Liver (tissue), 9 donors: Measurements from ENCODE around the gene GRK6. TPM values are rescaled to one million over a fixed set of nuclear protein-coding genes. Genes with fewer than 3 reads are reported as not detected.

Source experiments
- DNase-seq: peaks from one replicate; pipeline ENCODE4 v3.0.0-alpha.2; 2017; ENCODE audit warnings: low spot score
- H3K27ac ChIP-seq, 2 donors: one replicate each; pipeline ENCODE4 v1.7.0; 2013; ENCODE audit warnings: inconsistent platforms in 2 of 2, low read length in 2 of 2, control low read depth in 1 of 2, low read depth in 1 of 2, mild to moderate bottlenecking in 1 of 2
- H3K27me3 ChIP-seq, 4 donors: one replicate each; pipeline versions ENCODE4 v1.6.1 to v1.7.0; 2013; ENCODE audit warnings: low read length in 3 of 4, inconsistent platforms in 1 of 4, mild to moderate bottlenecking in 1 of 4, moderate library complexity in 1 of 4; ENCODE audit not compliant: control insufficient read depth in 4 of 4, insufficient read depth in 4 of 4
- H3K36me3 ChIP-seq, 4 donors: one replicate each; pipeline versions ENCODE4 v1.6.1 to v1.7.0; 2013; ENCODE audit warnings: low read length in 3 of 4, mild to moderate bottlenecking in 3 of 4, low read depth in 1 of 4, moderate library complexity in 1 of 4; ENCODE audit not compliant: control insufficient read depth in 4 of 4, insufficient read depth in 3 of 4
- H3K4me1 ChIP-seq, 4 donors: one replicate each; pipeline versions ENCODE4 v1.6.1 to v1.7.0; 2013; ENCODE audit warnings: low read length in 3 of 4, mild to moderate bottlenecking in 3 of 4, moderate library complexity in 1 of 4; ENCODE audit not compliant: control insufficient read depth in 4 of 4, insufficient read depth in 4 of 4
- H3K4me3 ChIP-seq, 3 donors: one replicate each; pipeline versions ENCODE4 v1.6.1 to v1.7.0; 2013; ENCODE audit warnings: low read length in 3 of 3, control low read depth in 1 of 3, low read depth in 1 of 3, mild to moderate bottlenecking in 1 of 3
- H3K9ac ChIP-seq, 2 donors: one replicate each; pipeline ENCODE4 v1.7.0; 2013; ENCODE audit warnings: low read length in 2 of 2, mild to moderate bottlenecking in 2 of 2, moderate library complexity in 2 of 2, control low read depth in 1 of 2, low read depth in 1 of 2
- H3K9me3 ChIP-seq, 4 donors: one replicate each; pipeline versions ENCODE4 v1.6.1 to v1.7.0; 2013; ENCODE audit warnings: low read length in 3 of 4; ENCODE audit not compliant: control insufficient read depth in 4 of 4
- ATF3 ChIP-seq: IDR thresholded peaks from 2 replicates; pipeline ENCODE4 v1.6.1; 2016; ENCODE audit warnings: antibody characterized with exemption
- CTCF ChIP-seq: fragments of 150-350 bp; IDR thresholded peaks from 2 replicates; pipeline ENCODE4 v1.5.1; 2017; ENCODE audit warnings: improper control_type of control experiment, low read depth, low read length; ENCODE audit not compliant: missing input control
- FOXA1 ChIP-seq: IDR thresholded peaks from 2 replicates; pipeline ENCODE4 v1.6.1; 2016; ENCODE audit warnings: antibody characterized with exemption
- FOXA2 ChIP-seq: IDR thresholded peaks from 2 replicates; pipeline ENCODE4 v1.6.1; 2016; ENCODE audit warnings: antibody characterized with exemption
- GABPA ChIP-seq, 2 donors: IDR thresholded peaks in 1 of 2; conservative IDR thresholded peaks in 1 of 2; 2 replicates each; pipeline ENCODE4 v1.6.1; 2016; ENCODE audit warnings: antibody characterized with exemption in 2 of 2, mild to moderate bottlenecking in 1 of 2, moderate library complexity in 1 of 2
- HNF4A ChIP-seq, 2 donors: conservative IDR thresholded peaks; 2 replicates each; pipeline ENCODE4 v1.6.1; 2016; ENCODE audit warnings: antibody characterized with exemption in 2 of 2, mild to moderate bottlenecking in 2 of 2
- HNF4G ChIP-seq: IDR thresholded peaks from 2 replicates; pipeline ENCODE4 v1.6.1; 2016; ENCODE audit warnings: antibody characterized with exemption
- JUND ChIP-seq, 2 donors: IDR thresholded peaks; 2 replicates each; pipeline ENCODE4 v1.6.1; 2016; ENCODE audit warnings: antibody characterized with exemption in 2 of 2
- MAX ChIP-seq: IDR thresholded peaks from 2 replicates; pipeline ENCODE4 v1.6.1; 2016; ENCODE audit warnings: antibody characterized with exemption
- NR2F2 ChIP-seq: IDR thresholded peaks from 2 replicates; pipeline ENCODE4 v1.6.1; 2016; ENCODE audit warnings: antibody characterized with exemption
- REST ChIP-seq: IDR thresholded peaks from 2 replicates; pipeline ENCODE4 v1.6.1; 2016; ENCODE audit warnings: antibody characterized with exemption, mild to moderate bottlenecking
- RXRA ChIP-seq, 2 donors: IDR thresholded peaks; 2 replicates each; pipeline ENCODE4 v1.6.1; 2017 to 2018; ENCODE audit warnings: antibody characterized with exemption in 2 of 2, mild to moderate bottlenecking in 1 of 2
- SP1 ChIP-seq: IDR thresholded peaks from 2 replicates; pipeline ENCODE4 v1.6.1; 2018; ENCODE audit warnings: antibody characterized with exemption, mild to moderate bottlenecking
- TAF1 ChIP-seq: conservative IDR thresholded peaks from 2 replicates; pipeline ENCODE4 v1.6.1; 2016; ENCODE audit warnings: antibody characterized with exemption, mild to moderate bottlenecking
- YY1 ChIP-seq: IDR thresholded peaks from 2 replicates; pipeline ENCODE4 v1.6.1; 2016; ENCODE audit warnings: antibody characterized with exemption, mild to moderate bottlenecking
- ZBTB33 ChIP-seq: IDR thresholded peaks from 2 replicates; pipeline ENCODE4 v1.6.1; 2016; ENCODE audit warnings: antibody characterized with exemption
- WGBS: extraction: QIAGEN DNeasy Blood & Tissue Kit; methylation state at CpG from one replicate; pipeline ENCODE4 v1.1.7; 2013; 5-methylcytosine and 5-hydroxymethylcytosine counted together
- polyA plus RNA-seq, 2 donors: library from polyadenylated mRNA; stranded (reverse) in 1 of 2; unstranded in 1 of 2; fragments of 200-250 nt in 1 of 2; fragments of >200 nt in 1 of 2; fragmentation: Nextera tagmentation in 1 of 2; extraction: Ambion mirVana in 1 of 2; gene quantifications; one replicate each; pipeline versions ENCODE4 v1.2.1 to v1.2.3, GENCODE V29; 2013 to 2015
- total RNA-seq, 2 donors: library from RNA; depleted of rRNA; stranded (reverse); fragments of >200 nt; gene quantifications; one replicate each; pipeline ENCODE4 v1.2.3, GENCODE V29; 2014
- donor health status: healthy.
- donor health status: healthy.
- donor health status: healthy.
- donor health status: healthy.
- donor health status: healthy.

GRK6 gene
- total and polyA plus RNA-seq, 4 donors = 3.1 to 24.0 (median 10.8) TPM

- H3K36me3 ChIP-seq = peaks cover 2 to 11% (median 6%) of the 10 kb centered on the region in 4 donors
- no peak overlapping the region for H3K9ac ChIP-seq
- DNase-seq = no peak
- H3K27ac ChIP-seq = no peak overlapping the region
- no peak for TF ChIP-seq CTCF
- no peak for TF ChIP-seq HNF4G
- TF ChIP-seq ATF3 = no peak
- TF ChIP-seq SP1 = no peak
- TF ChIP-seq MAX = no peak
- no peak for TF ChIP-seq JUND (IDR thresholded peaks at IDR 0.05)
- no peak for TF ChIP-seq FOXA1
- TF ChIP-seq REST = no peak
- TF ChIP-seq HNF4A (conservative IDR thresholded peaks at IDR 0.05) = no peak
- TF ChIP-seq ZBTB33 = no peak
- TF ChIP-seq RXRA (IDR thresholded peaks at IDR 0.05) = no peak
- peaks cover 5 to 12% (median 6%) of the 10 kb centered on the region in 4 donors for H3K4me1 ChIP-seq
- WGBS = 96% methylated on average over 20 of the region's 20 CpGs
- H3K9me3 ChIP-seq = no peaks in the 10 kb centered on the region
- H3K4me3 ChIP-seq = no peak overlapping the region
- no peaks in the 10 kb centered on the region for H3K27me3 ChIP-seq
Observed at GRCh38 chr5:177442066-177442826, 15.8 kb downstream of the GRK6 start.

- H3K4me3 ChIP-seq = no peak overlapping the region
- no peak overlapping the region for H3K27ac ChIP-seq
- no peak for DNase-seq
- H3K9ac ChIP-seq = no peak overlapping the region
- no peaks in the 10 kb centered on the region for H3K9me3 ChIP-seq
- H3K27me3 ChIP-seq = no peaks in the 10 kb centered on the region
- 93% methylated on average over 15 of the region's 15 CpGs for WGBS
- peaks cover 0 to 7% (median under 1%) of the 10 kb centered on the region in 4 donors for H3K36me3 ChIP-seq
- peaks cover 5 to 18% (median 9%) of the 10 kb centered on the region in 4 donors for H3K4me1 ChIP-seq
- TF ChIP-seq HNF4G = no peak
- TF ChIP-seq YY1 = no peak
- no peak for TF ChIP-seq FOXA2
- no peak for TF ChIP-seq RXRA (IDR thresholded peaks at IDR 0.05)
- TF ChIP-seq CTCF = no peak
- no peak for TF ChIP-seq HNF4A (conservative IDR thresholded peaks at IDR 0.05)
- TF ChIP-seq TAF1 = no peak
- TF ChIP-seq ZBTB33 = no peak
- TF ChIP-seq NR2F2 = no peak
- no peak for TF ChIP-seq GABPA (IDR thresholded peaks at IDR 0.05 in 1 of 2, conservative IDR thresholded peaks at IDR 0.05 in 1 of 2)
- no peak for TF ChIP-seq ATF3
Observed at GRCh38 chr5:177443144-177443983, 16.9 kb downstream of the GRK6 start.
